ENCODE measurements around the gene LBP. TPM values are rescaled to one million over a fixed set of nuclear protein-coding genes. Genes with fewer than 3 reads are reported as not detected.

LBP gene
- total and polyA plus RNA-seq, 2 experiments from 2014 or later = not detected

DNA sequence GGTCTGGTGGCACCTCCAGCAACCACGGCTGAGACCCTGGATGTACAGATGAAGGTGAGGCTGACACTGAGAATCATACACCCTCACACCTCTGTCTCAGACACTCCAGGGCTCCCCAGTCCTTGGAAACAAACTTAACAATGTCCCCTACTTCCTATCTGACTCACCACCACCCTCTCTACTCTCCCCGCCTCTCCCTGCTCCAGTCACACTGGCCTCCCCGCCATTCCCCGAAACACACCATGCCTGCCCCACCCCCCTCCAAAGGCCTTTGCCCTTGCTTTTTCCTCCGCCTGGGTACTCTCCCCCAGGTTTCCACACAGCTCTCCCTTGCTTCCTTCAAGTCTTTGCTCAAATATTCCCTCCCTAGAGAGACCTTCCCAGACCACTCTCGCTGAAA is 26.1 kb upstream of the LBP start:
- H3K4me3 ChIP-seq = no peak overlapping the region
- TF ChIP-seq, protein P1, sequence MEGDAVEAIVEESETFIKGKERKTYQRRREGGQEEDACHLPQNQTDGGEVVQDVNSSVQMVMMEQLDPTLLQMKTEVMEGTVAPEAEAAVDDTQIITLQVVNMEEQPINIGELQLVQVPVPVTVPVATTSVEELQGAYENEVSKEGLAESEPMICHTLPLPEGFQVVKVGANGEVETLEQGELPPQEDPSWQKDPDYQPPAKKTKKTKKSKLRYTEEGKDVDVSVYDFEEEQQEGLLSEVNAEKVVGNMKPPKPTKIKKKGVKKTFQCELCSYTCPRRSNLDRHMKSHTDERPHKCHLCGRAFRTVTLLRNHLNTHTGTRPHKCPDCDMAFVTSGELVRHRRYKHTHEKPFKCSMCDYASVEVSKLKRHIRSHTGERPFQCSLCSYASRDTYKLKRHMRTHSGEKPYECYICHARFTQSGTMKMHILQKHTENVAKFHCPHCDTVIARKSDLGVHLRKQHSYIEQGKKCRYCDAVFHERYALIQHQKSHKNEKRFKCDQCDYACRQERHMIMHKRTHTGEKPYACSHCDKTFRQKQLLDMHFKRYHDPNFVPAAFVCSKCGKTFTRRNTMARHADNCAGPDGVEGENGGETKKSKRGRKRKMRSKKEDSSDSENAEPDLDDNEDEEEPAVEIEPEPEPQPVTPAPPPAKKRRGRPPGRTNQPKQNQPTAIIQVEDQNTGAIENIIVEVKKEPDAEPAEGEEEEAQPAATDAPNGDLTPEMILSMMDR (IDR thresholded peaks at IDR 0.05; ENCODE audit: low read depth, low read length) = no peak
- DNase-seq (ENCODE audit: low read depth in 1 of 2, low spot score in 1 of 2) = peak in 1 of 2 donors; percentile 45
- no peaks in the 10 kb centered on the region for H3K4me1 ChIP-seq (ENCODE audit: low read depth)
- H3K36me3 ChIP-seq = no peaks in the 10 kb centered on the region
- H3K27ac ChIP-seq = no peak overlapping the region
- no peaks in the 10 kb centered on the region for H3K9me3 ChIP-seq (ENCODE audit: low read depth)
- H3K27me3 ChIP-seq = no peaks in the 10 kb centered on the region

DNA sequence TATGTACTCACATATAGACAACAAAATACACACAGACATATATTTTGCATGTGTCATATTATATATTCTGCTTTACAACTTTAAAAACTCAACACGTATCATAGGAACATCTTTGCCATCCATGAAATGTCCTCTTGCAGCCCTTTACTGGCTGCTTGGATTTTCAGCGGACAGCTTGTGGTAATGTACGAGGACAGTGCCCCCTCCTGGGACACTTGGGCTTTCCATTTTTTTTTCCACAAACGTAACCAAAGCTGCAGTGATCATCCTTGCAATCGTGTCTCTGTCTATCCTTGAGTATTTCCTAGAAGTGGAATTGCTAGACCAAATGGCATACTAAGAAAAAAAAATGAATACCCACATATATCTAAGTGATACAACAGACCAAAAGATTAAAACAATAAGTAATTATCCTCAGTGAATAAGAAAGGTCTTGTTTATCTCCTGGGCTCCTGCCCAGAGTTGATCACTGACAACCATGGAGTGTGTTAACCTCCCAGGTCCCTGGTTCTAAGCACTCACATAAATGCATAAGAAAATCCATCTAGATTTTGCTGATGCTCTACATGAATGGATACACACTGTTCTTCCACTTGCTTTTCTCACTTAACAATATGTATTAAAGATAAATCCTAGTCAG is 24.2 kb upstream of the LBP start:
- DNase-seq (ENCODE audit: low read depth in 1 of 2, low spot score in 1 of 2) = peak; percentile 70 to 81
- TF ChIP-seq, protein P1 (IDR thresholded peaks at IDR 0.05; ENCODE audit: low read depth, low read length) = peak; percentile 75

DNA sequence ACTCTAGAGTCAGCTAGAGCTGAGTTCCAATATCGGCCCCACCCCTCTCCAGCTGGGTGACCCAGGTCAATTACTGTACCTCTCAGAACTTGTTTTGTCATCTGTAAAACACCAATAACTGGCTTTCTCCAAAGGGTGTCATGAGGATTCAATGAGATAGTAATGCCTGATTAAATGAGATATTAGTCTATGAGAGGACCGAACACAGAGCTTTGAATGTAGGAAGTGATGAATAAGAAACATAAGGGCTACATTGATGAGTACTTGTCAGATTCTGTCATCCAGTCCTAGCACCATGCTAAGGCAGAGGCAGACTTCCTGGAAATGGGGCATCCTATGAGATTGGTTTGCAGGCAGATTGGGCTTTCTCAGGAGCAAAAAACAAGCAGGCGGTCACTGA is 22.1 kb upstream of the LBP start:
- Histone ChIP-seq H3K9me3 (ENCODE audit: low read depth) (no peaks in the 10 kb centered on the region), H3K27me3 (no peaks in the 10 kb centered on the region), H3K4me3 (no peak overlapping the region), H3K36me3 (no peaks in the 10 kb centered on the region), H3K4me1 (ENCODE audit: low read depth) (no peaks in the 10 kb centered on the region), H3K27ac (no peak overlapping the region)
- TF ChIP-seq, protein P1 (IDR thresholded peaks at IDR 0.05; ENCODE audit: low read depth, low read length) = no peak
- DNase-seq (ENCODE audit: low read depth in 1 of 2, low spot score in 1 of 2) = no peak

More for the DNA sequence above, 24.2 kb upstream of the LBP start:
- Histone ChIP-seq H3K4me3 (no peak overlapping the region), H3K36me3 (no peaks in the 10 kb centered on the region), H3K9me3 (ENCODE audit: low read depth) (no peaks in the 10 kb centered on the region), H3K27ac (no peak overlapping the region), H3K4me1 (ENCODE audit: low read depth) (no peaks in the 10 kb centered on the region), H3K27me3 (no peaks in the 10 kb centered on the region)

DNA sequence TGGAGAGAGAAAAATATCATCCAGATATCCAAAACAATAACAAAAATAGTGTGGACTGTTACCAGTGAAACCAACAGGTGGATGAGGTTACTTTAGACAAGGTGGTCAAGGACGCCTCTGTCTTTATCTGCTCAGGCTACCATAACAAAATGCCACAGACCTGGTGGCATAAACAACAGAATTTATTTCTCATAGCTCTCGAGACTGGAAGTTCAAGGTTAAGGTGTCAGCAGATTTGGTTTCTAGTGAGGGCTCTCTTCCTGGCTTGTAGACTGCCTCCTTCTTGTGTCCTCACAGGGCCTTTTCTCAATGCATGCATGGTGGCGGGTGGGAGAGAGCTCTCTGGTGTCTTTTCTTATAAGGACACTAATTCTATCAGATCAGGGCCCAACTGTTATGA is 21.1 kb upstream of the LBP start:
- Histone ChIP-seq H3K4me3 (no peak overlapping the region), H3K4me1 (ENCODE audit: low read depth) (no peaks in the 10 kb centered on the region), H3K36me3 (no peaks in the 10 kb centered on the region), H3K9me3 (ENCODE audit: low read depth) (no peaks in the 10 kb centered on the region), H3K27ac (no peak overlapping the region), H3K27me3 (no peaks in the 10 kb centered on the region)
- DNase-seq (ENCODE audit: low read depth in 1 of 2, low spot score in 1 of 2) = no peak
- TF ChIP-seq, protein P1 (IDR thresholded peaks at IDR 0.05; ENCODE audit: low read depth, low read length) = no peak

DNA sequence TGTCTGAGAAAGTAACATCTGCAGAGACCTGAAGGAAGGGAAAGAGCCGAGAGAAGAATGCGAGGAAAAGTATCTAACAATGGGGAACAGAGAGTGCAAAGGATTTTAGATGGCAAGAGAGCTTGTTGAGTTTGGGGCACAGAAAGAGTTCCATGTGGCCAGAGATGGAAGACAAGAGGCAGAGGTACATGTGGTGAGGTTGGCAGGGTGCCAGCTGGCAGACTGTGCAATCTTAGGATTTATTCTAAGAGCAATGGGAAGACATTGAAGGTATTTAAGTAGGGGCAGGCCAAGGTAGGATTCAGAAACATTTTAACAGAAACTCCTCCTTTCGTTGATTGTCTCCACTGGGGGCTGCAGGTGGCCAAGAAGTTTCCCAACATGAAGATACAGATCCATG is 20.4 kb upstream of the LBP start:
- H3K27ac ChIP-seq = no peak overlapping the region
- H3K4me1 ChIP-seq (ENCODE audit: low read depth) = no peaks in the 10 kb centered on the region
- TF ChIP-seq, protein P1 (IDR thresholded peaks at IDR 0.05; ENCODE audit: low read depth, low read length) = no peak
- H3K36me3 ChIP-seq = no peaks in the 10 kb centered on the region
- H3K4me3 ChIP-seq = no peak overlapping the region
- no peaks in the 10 kb centered on the region for H3K9me3 ChIP-seq (ENCODE audit: low read depth)
- no peak for DNase-seq (ENCODE audit: low read depth in 1 of 2, low spot score in 1 of 2)
- no peaks in the 10 kb centered on the region for H3K27me3 ChIP-seq

Measured in cardiac muscle cell (in vitro differentiated cells and primary cell).